Thoracic aorta (tissue), 2 donors: ENCODE measurements around the gene LCE3E. TPM values are rescaled to one million over a fixed set of nuclear protein-coding genes. Genes with fewer than 3 reads are reported as not detected.

ENCODE experiments used
- ATAC-seq: fragments of 150-250 bp; one replicate; pipeline ENCODE4 v1.8.0; 2017; ENCODE audit warnings: low read depth; ENCODE audit not compliant: insufficient number of reproducible peaks, low FRiP score
- DNase-seq: peaks from one replicate; pipeline ENCODE4 v3.0.0-alpha.2; 2020; ENCODE audit warnings: low spot score
- H3K27ac ChIP-seq, 2 donors: fragments of 200-600 bp; sonication (generic); 1 replicate in 1 of 2; 2 replicates in 1 of 2; pipeline ENCODE4 v1.5.1; 2016; ENCODE audit warnings: mild to moderate bottlenecking in 2 of 2, moderate library complexity in 2 of 2
- H3K27me3 ChIP-seq: fragments of 200-600 bp; sonication (generic); replicated peaks from 2 replicates; pipeline ENCODE4 v1.6.0; 2016; ENCODE audit warnings: mild to moderate bottlenecking; ENCODE audit not compliant: insufficient read depth
- H3K36me3 ChIP-seq: fragments of 200-600 bp; sonication (generic); one replicate; pipeline ENCODE4 v1.5.1; 2016
- H3K4me1 ChIP-seq, 2 donors: fragments of 200-600 bp; sonication (generic); 1 replicate in 1 of 2; 2 replicates in 1 of 2; pipeline versions ENCODE4 v1.5.1 to v1.6.0; 2016; ENCODE audit warnings: low read depth in 2 of 2, mild to moderate bottlenecking in 1 of 2; ENCODE audit not compliant: control insufficient read depth in 1 of 2
- H3K4me3 ChIP-seq: fragments of 200-600 bp; sonication (generic); 2 replicates; pipeline ENCODE4 v1.5.1; 2016; ENCODE audit warnings: mild to moderate bottlenecking
- H3K9me3 ChIP-seq: fragments of 200-600 bp; sonication (generic); 2 replicates; pipeline ENCODE4 v1.5.1; 2016
- total RNA-seq, 2 donors: library from RNA; depleted of rRNA; stranded (reverse); fragments of >200 nt; gene quantifications; one replicate each; pipeline versions ENCODE4 v1.1.0 to v1.2.3, GENCODE V29; 2016
- TF ChIP-seq, protein P1 (sequence below): fragments of 200-600 bp; sonication (generic); IDR thresholded peaks from one replicate; pipeline ENCODE4 v1.5.1; 2019; ENCODE audit warnings: antibody characterized with exemption

The LCE3E gene
- total RNA-seq, 2 donors from 2014 or later = not detected

DNA sequence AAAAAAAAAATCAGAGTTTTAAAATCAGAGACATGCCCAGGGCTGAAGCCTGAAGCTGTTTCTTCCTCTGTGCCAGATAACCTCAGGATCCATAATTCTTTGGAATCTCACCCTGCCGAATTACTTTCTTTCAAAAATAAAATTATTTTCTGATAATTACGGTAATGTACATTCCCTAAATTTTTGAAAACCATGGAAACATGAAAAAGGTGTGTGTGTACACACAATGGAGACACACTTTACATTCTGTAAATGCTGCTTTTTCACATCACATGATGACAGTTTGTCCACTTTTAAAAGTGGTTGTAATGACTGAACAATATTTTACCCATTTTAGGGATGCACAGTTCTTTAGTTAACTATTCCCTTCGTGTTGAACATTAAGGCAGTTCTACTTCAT is 30.8 kb downstream of the LCE3E start:
- Histone ChIP-seq H3K9me3 (no peaks in the 10 kb centered on the region), H3K27ac (no peak overlapping the region), H3K4me3 (no peak overlapping the region), H3K36me3 (no peaks in the 10 kb centered on the region), H3K4me1 (no peaks in the 10 kb centered on the region), H3K27me3 (no peaks in the 10 kb centered on the region)
- TF ChIP-seq, protein P1, sequence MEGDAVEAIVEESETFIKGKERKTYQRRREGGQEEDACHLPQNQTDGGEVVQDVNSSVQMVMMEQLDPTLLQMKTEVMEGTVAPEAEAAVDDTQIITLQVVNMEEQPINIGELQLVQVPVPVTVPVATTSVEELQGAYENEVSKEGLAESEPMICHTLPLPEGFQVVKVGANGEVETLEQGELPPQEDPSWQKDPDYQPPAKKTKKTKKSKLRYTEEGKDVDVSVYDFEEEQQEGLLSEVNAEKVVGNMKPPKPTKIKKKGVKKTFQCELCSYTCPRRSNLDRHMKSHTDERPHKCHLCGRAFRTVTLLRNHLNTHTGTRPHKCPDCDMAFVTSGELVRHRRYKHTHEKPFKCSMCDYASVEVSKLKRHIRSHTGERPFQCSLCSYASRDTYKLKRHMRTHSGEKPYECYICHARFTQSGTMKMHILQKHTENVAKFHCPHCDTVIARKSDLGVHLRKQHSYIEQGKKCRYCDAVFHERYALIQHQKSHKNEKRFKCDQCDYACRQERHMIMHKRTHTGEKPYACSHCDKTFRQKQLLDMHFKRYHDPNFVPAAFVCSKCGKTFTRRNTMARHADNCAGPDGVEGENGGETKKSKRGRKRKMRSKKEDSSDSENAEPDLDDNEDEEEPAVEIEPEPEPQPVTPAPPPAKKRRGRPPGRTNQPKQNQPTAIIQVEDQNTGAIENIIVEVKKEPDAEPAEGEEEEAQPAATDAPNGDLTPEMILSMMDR = no peak
- no peak for ATAC-seq
- DNase-seq = no peak

DNA sequence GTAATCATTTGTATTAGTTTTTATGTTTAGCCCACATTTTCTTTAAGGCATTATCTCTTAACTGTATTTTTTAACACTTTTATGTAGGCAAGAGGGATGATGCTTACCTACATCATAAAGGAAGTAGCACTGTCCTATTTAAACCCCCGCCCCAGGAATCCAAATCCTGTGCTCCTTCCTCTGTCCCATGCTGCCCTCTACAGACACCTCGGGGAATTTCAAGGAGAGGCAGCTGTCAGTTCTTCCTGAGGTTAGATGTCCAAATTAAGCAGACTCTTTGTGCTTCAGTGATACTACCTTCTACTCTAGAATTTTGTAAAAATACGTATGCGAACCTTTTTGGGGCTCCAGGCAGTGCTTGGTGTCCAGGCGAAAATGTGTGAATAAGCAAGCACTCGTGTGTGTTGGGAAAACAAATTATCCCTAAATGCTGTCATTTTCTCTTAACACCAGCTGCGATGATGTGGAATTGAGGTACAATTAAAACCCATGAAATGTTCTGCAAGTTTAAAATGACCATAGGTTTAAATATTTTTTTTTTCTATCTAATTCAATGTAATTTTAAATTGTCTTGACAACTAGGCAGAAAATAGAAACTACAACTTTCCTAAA is 33.1 kb downstream of the LCE3E start:
- H3K4me3 ChIP-seq = no peak overlapping the region
- no peaks in the 10 kb centered on the region for H3K36me3 ChIP-seq
- TF ChIP-seq, protein P1 = no peak
- no peaks in the 10 kb centered on the region for H3K27me3 ChIP-seq
- DNase-seq (no peak), ATAC-seq (no peak)
- H3K9me3 ChIP-seq = no peaks in the 10 kb centered on the region
- no peaks in the 10 kb centered on the region for H3K4me1 ChIP-seq
- no peak overlapping the region for H3K27ac ChIP-seq

DNA sequence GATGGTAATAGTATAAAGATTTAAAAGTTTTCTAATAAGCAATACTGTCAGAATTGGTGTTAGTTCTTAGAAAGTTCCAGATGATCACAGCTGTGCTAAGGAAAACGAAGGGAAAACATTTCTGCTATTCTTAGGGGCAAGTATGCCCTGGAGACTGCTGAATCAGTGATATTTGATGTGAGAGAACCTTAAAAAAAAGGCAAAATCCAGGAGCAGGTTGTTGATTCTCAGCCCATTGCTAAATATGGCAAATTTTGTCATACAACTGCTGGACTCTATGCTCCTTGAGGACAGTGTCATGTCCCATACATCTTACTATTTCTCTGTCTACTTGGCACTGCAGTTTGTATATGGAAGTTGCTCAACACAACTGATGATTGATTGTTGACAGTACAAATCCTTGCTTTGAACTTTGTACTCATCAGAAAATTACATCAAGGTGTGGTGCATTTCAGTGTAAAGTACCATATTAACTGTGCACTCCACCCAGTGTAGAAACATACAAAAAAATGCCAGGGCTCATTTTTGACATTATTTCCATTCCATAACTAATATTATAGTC is 41.4 kb downstream of the LCE3E start:
- H3K27me3 ChIP-seq = no peaks in the 10 kb centered on the region
- H3K9me3 ChIP-seq = peaks cover 3% of the 10 kb centered on the region
- no peak for ATAC-seq
- no peaks in the 10 kb centered on the region for H3K36me3 ChIP-seq
- H3K4me3 ChIP-seq = no peak overlapping the region
- TF ChIP-seq, protein P1 = no peak
- no peaks in the 10 kb centered on the region for H3K4me1 ChIP-seq
- no peak for DNase-seq
- no peak overlapping the region for H3K27ac ChIP-seq

DNA sequence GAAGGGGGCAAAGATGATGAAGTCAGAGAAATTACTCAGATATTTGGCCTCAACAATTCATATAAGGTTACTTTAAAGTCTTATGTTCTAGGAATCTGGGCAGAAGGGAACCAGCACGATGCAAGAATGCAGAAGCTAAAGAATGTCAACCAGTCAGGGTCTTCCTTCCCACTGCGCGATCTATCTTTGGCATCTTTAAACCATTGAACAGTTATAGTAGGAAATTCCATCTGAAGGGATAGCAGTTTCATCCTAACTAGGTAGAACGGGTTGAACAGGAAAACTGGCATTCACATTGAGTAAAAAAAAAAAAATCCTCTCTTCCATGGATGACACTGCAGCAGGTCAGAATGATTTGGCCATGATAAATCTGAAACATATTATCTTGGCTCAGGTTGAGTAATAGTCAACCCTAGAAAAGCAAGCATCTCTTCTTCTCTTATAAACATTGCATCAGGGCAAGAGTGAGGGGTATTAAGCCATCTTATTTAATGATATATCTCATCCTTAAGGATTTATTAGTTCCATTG is 46.0 kb downstream of the LCE3E start:
- H3K27me3 ChIP-seq = no peaks in the 10 kb centered on the region
- DNase-seq (no peak), ATAC-seq (no peak)
- no peak overlapping the region for H3K4me3 ChIP-seq
- no peaks in the 10 kb centered on the region for H3K4me1 ChIP-seq
- H3K9me3 ChIP-seq = peaks cover 3% of the 10 kb centered on the region
- no peak overlapping the region for H3K27ac ChIP-seq
- H3K36me3 ChIP-seq = no peaks in the 10 kb centered on the region
- TF ChIP-seq, protein P1 = no peak

DNA sequence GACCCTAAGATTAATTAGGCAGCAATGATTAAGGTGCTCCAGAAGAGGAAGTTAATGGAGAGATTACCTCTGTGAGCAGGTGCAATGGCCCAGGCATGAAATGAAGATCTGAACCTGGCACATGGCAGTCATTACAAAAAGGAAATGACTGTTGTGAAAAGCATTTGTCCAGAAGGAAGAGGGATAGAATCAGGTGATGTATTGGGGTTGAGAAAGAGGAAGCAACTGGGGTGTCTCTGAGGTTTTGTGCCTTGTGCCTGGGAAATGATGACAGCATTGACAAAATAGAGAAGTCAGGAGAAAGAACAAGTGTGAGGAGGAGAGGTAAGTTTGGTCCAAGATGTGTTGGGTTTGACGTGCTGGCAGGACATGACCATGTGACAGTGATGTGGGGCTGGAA is 46.7 kb downstream of the LCE3E start:
- Histone ChIP-seq H3K4me3 (no peak overlapping the region), H3K27me3 (no peaks in the 10 kb centered on the region), H3K36me3 (no peaks in the 10 kb centered on the region), H3K4me1 (peaks cover 0 to 6% of the 10 kb centered on the region in 2 donors), H3K9me3 (peaks cover 3% of the 10 kb centered on the region), H3K27ac (no peak overlapping the region)
- DNase-seq (no peak), ATAC-seq (no peak)
- TF ChIP-seq, protein P1 = no peak
